NCI-H526 (cell line): ENCODE results near the gene MKLN1.
A peak's percentile ranks its signal among the peaks of the same experiment; 100 is the strongest.

Experiments used
- DNase-seq, 2 experiments: peaks; one replicate each; lab custom pipeline; 2025; lab: John Stamatoyannopoulos, UW

Gene MKLN1

GRCh38 chr7:131521651-131522163, 194.0 kb downstream of the MKLN1 start:
- no peak for DNase-seq

- no peak for DNase-seq
Observed at GRCh38 chr7:131522325-131522930, 194.8 kb downstream of the MKLN1 start.

- DNase-seq: no peak
Observed at GRCh38 chr7:131524115-131524514, 196.4 kb downstream of the MKLN1 start.

- peak in 1 of 2 experiments; percentile 19 for DNase-seq
Observed at GRCh38 chr7:131524703-131525102, 197.0 kb downstream of the MKLN1 start.

- no peak for DNase-seq
Observed at GRCh38 chr7:131525820-131526219, 198.1 kb downstream of the MKLN1 start.

GRCh38 chr7:131527456-131527855, 199.8 kb downstream of the MKLN1 start:
- no peak for DNase-seq

- DNase-seq: no peak
Observed at GRCh38 chr7:131529179-131529578, 201.5 kb downstream of the MKLN1 start.

- no peak for DNase-seq
Observed at GRCh38 chr7:131529617-131530016, 201.9 kb downstream of the MKLN1 start.

- DNase-seq: no peak
Observed at GRCh38 chr7:131530137-131530536, 202.5 kb downstream of the MKLN1 start.

- DNase-seq: no peak
Observed at GRCh38 chr7:131532570-131533091, 205.0 kb downstream of the MKLN1 start.

- no peak for DNase-seq
Observed at GRCh38 chr7:131533151-131533559, 205.5 kb downstream of the MKLN1 start.

GRCh38 chr7:131533566-131534561, 206.2 kb downstream of the MKLN1 start:
- no peak for DNase-seq

GRCh38 chr7:131536361-131536849, 208.7 kb downstream of the MKLN1 start:
- no peak for DNase-seq

- DNase-seq: no peak
Observed at GRCh38 chr7:131537571-131537978, 209.9 kb downstream of the MKLN1 start.

- no peak for DNase-seq
Observed at GRCh38 chr7:131538071-131538812, 210.6 kb downstream of the MKLN1 start.

GRCh38 chr7:131538813-131539179, 211.1 kb downstream of the MKLN1 start:
- no peak for DNase-seq

GRCh38 chr7:131540491-131541162, 213.0 kb downstream of the MKLN1 start:
- DNase-seq: no peak

GRCh38 chr7:131543298-131543697, 215.6 kb downstream of the MKLN1 start:
- no peak for DNase-seq

GRCh38 chr7:131544021-131544420, 216.3 kb downstream of the MKLN1 start:
- DNase-seq: no peak

- no peak for DNase-seq
Observed at GRCh38 chr7:131544449-131545301, 217.0 kb downstream of the MKLN1 start.
